Stimulated activated CD4-positive, alpha-beta T cell treated with anti-CD3 and anti-CD28 coated beads, TNF-alpha, amount 100 ng/mL, for 48 hours (primary cell): ENCODE measurements around the gene ZNF697.
"Not testable (repeated sequence)": the region's sequence is repeated elsewhere in the genome, so short reads cannot be mapped to it uniquely, and the experiment has no call there.

Experiments
- DNase-seq, 3 donors: peaks; one replicate each; pipeline ENCODE4 v3.0.0-alpha.2; 2020; ENCODE audit warnings: low read depth in 3 of 3

The ZNF697 gene

GRCh38 chr1:119647734-119648619 lies at the start of gene ZNF697:
ZNF697 (minus strand) TSS chr1:119648266; CDS start chr1:119626100, 22,166 bp downstream.
- DNase-seq: peak; percentile 21 to 36 (median 28)

- no peak for DNase-seq
Observed at GRCh38 chr1:119697598-119697997, 49.5 kb upstream of the ZNF697 start.

GRCh38 chr1:119696863-119697262 lies 48.8 kb upstream of the ZNF697 start:
- not testable (repeated sequence) for DNase-seq

GRCh38 chr1:119689511-119689910 lies 41.4 kb upstream of the ZNF697 start:
- no peak for DNase-seq

GRCh38 chr1:119688810-119689209 lies 40.7 kb upstream of the ZNF697 start:
- DNase-seq: no peak

- DNase-seq: no peak
Observed at GRCh38 chr1:119687434-119688079, 39.5 kb upstream of the ZNF697 start.

- DNase-seq: no peak
Observed at GRCh38 chr1:119686661-119687060, 38.6 kb upstream of the ZNF697 start.

- no peak for DNase-seq
Observed at GRCh38 chr1:119683893-119684292, 35.8 kb upstream of the ZNF697 start.

GRCh38 chr1:119682141-119682540 lies 34.1 kb upstream of the ZNF697 start:
- DNase-seq: no peak

- no peak for DNase-seq
Observed at GRCh38 chr1:119681560-119681959, 33.5 kb upstream of the ZNF697 start.

- DNase-seq: no peak
Observed at GRCh38 chr1:119680723-119681122, 32.7 kb upstream of the ZNF697 start.

GRCh38 chr1:119680193-119680592 lies 32.1 kb upstream of the ZNF697 start:
- DNase-seq: no peak

- no peak for DNase-seq
Observed at GRCh38 chr1:119679223-119679622, 31.2 kb upstream of the ZNF697 start.

GRCh38 chr1:119676571-119677206 lies 28.6 kb upstream of the ZNF697 start:
- no peak for DNase-seq

- DNase-seq: peak; percentile 35 to 58 (median 55)
Observed at GRCh38 chr1:119675349-119676345, 27.6 kb upstream of the ZNF697 start.

- DNase-seq: peak in 2 of 3 donors; percentile 20 to 22
Observed at GRCh38 chr1:119674835-119675289, 26.8 kb upstream of the ZNF697 start.

- DNase-seq: no peak
Observed at GRCh38 chr1:119674111-119674526, 26.1 kb upstream of the ZNF697 start.

GRCh38 chr1:119673171-119673940 lies 25.3 kb upstream of the ZNF697 start:
- no peak for DNase-seq

- no peak for DNase-seq
Observed at GRCh38 chr1:119670898-119671297, 22.8 kb upstream of the ZNF697 start.

- no peak for DNase-seq
Observed at GRCh38 chr1:119667173-119667572, 19.1 kb upstream of the ZNF697 start.
